DND-41 (cell line): ENCODE results near the gene ECT2L.

Experiments
- ATAC-seq: fragments of 200-7000 bp; cut with Tn5 transposase; 3 replicates; pipeline ENCODE4 v1.9.1; 2021; ENCODE audit warnings: low read depth; ENCODE audit not compliant: insufficient read depth
- DNase-seq: peaks from one replicate; pipeline ENCODE4 v3.0.0-alpha.2; 2020
- H2AFZ ChIP-seq: 2 replicates; pipeline ENCODE4 v1.6.0; 2012; ENCODE audit warnings: low read depth, low read length
- H3K27ac ChIP-seq: 2 replicates; pipeline ENCODE4 v1.5.1; 2012; ENCODE audit warnings: low read length, inconsistent platforms
- H3K27me3 ChIP-seq: fragments of 200-600 bp; sonication (generic); 2 replicates; pipeline ENCODE4 v1.6.0; 2012; ENCODE audit warnings: low read length, mild to moderate bottlenecking, inconsistent platforms; ENCODE audit not compliant: insufficient read depth, poor library complexity
- H3K36me3 ChIP-seq: 2 replicates; pipeline ENCODE4 v1.5.1; 2012; ENCODE audit warnings: low read length, inconsistent platforms; ENCODE audit not compliant: insufficient read depth
- H3K4me1 ChIP-seq: 2 replicates; pipeline ENCODE4 v1.5.1; 2012; ENCODE audit warnings: mild to moderate bottlenecking, low read length; ENCODE audit not compliant: insufficient read depth
- H3K4me2 ChIP-seq: 2 replicates; pipeline ENCODE4 v1.6.0; 2012; ENCODE audit warnings: mild to moderate bottlenecking, moderate library complexity, low read length, inconsistent platforms; ENCODE audit not compliant: insufficient read depth
- H3K4me3 ChIP-seq, 2 experiments: fragments of 200-600 bp in 1 of 2; shearing (Covaris generic) in 1 of 2; 2 replicates each; pipeline ENCODE4 v1.5.1; 2012 to 2016; ENCODE audit warnings: inconsistent platforms in 2 of 2, low read length in 2 of 2, mild to moderate bottlenecking in 2 of 2, low read depth in 1 of 2, moderate library complexity in 1 of 2
- H3K79me2 ChIP-seq: 2 replicates; pipeline ENCODE4 v1.6.0; 2012; ENCODE audit warnings: low read length, inconsistent platforms; ENCODE audit not compliant: insufficient read depth
- H3K9ac ChIP-seq: 2 replicates; pipeline ENCODE4 v1.6.0; 2012; ENCODE audit warnings: low read depth, mild to moderate bottlenecking, inconsistent platforms, low read length, moderate library complexity
- H3K9me3 ChIP-seq: 2 replicates; pipeline ENCODE4 v1.5.1; 2012; ENCODE audit warnings: low read length, moderate library complexity, mild to moderate bottlenecking, inconsistent platforms; ENCODE audit not compliant: insufficient read depth, severe bottlenecking
- H4K20me1 ChIP-seq: 2 replicates; pipeline ENCODE4 v1.6.0; 2012; ENCODE audit warnings: low read length; ENCODE audit not compliant: insufficient read depth
- EZH2 ChIP-seq: IDR thresholded peaks from 3 replicates; pipeline ENCODE4 v1.6.1; 2012; ENCODE audit warnings: borderline replicate concordance, low read depth, mild to moderate bottlenecking, moderate library complexity, low read length, inconsistent platforms; ENCODE audit not compliant: severe bottlenecking
- TF ChIP-seq, protein P1 (sequence below): IDR thresholded peaks from 2 replicates; pipeline ENCODE4 v1.5.1; 2012; ENCODE audit warnings: borderline replicate concordance, low read length, moderate library complexity, mild to moderate bottlenecking; ENCODE audit not compliant: poor library complexity, severe bottlenecking; ENCODE audit errors: extremely low read depth

The ECT2L gene

DNA sequence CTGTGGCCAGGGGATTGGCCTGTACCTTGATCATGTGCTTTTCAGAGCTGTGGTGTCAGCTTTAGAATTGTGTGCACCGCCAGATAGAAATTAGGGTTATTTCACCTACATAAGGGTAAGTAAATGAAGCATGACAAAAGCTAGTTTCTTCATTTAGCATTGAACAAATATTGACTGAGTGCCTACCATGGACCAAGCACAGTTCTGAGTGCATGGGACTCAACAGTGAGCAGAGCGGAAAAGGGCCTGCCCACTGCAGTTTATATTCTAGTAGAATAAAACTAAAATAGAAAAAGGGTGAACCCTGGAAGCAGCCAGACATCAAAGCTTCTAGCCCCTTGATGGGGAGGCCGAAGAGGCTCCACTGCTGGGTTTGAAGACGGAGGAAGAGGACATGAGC, 25.6 kb downstream of the ECT2L start:
- Histone ChIP-seq H2AFZ (no peak overlapping the region), H3K4me3 (no peak overlapping the region)
- TF ChIP-seq, protein P1, sequence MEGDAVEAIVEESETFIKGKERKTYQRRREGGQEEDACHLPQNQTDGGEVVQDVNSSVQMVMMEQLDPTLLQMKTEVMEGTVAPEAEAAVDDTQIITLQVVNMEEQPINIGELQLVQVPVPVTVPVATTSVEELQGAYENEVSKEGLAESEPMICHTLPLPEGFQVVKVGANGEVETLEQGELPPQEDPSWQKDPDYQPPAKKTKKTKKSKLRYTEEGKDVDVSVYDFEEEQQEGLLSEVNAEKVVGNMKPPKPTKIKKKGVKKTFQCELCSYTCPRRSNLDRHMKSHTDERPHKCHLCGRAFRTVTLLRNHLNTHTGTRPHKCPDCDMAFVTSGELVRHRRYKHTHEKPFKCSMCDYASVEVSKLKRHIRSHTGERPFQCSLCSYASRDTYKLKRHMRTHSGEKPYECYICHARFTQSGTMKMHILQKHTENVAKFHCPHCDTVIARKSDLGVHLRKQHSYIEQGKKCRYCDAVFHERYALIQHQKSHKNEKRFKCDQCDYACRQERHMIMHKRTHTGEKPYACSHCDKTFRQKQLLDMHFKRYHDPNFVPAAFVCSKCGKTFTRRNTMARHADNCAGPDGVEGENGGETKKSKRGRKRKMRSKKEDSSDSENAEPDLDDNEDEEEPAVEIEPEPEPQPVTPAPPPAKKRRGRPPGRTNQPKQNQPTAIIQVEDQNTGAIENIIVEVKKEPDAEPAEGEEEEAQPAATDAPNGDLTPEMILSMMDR, result no peak
- TF ChIP-seq EZH2, result no peak

DNA sequence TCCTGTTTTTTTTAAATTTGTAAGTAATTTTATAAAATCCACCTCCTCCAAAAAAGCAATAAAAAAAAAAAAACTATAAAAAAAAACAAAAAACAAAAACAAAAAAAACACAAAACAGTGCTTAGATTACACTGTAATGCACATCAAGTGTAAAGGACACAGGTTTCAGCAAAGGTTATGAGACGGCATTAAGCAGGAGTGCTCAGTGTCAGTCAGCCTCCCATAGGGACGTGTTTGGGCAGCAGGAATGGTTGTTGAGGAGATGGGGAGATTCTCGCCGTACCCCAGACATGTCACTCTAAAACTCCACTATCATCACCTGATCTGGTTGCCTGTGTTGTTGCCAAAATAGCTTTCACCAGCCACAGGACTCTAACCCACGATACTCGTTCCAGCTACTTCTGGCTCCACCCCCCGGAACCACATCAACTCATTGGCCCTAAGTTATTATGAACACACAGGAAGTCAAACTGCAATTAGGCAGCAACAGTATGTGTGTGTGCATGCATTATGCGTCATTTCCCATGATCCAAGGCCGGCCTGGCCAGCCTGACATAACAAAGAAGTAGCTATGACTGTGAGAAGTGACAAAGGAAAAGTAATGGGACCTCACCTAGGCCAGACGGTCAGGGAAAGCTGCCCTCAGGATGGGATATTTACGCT, 28.7 kb downstream of the ECT2L start:
- Histone ChIP-seq H3K36me3 (no peaks in the 10 kb centered on the region), H3K27me3 (no peaks in the 10 kb centered on the region), H3K4me1 (peaks cover 7% of the 10 kb centered on the region), H3K27ac (no peak overlapping the region), H4K20me1 (no peaks in the 10 kb centered on the region), H3K4me2 (no peak overlapping the region), H3K9me3 (no peaks in the 10 kb centered on the region), H3K4me3 (no peak overlapping the region), H3K79me2 (no peaks in the 10 kb centered on the region), H3K9ac (no peak overlapping the region), H2AFZ (peak overlapping the region; percentile 21)
- TF ChIP-seq, protein P1, result no peak
- no peak for TF ChIP-seq EZH2
- peak; percentile 92 for ATAC-seq
- peak; percentile 53 for DNase-seq

More for the DNA sequence above, 25.6 kb downstream of the ECT2L start:
- no peaks in the 10 kb centered on the region for H3K27me3 ChIP-seq
- H3K9me3 ChIP-seq, result no peaks in the 10 kb centered on the region
- H3K4me2 ChIP-seq, result no peak overlapping the region
- ATAC-seq (no peak), DNase-seq (no peak)
- H3K4me1 ChIP-seq, result peaks cover 7% of the 10 kb centered on the region
- H3K9ac ChIP-seq, result no peak overlapping the region
- H3K36me3 ChIP-seq, result no peaks in the 10 kb centered on the region
- H3K27ac ChIP-seq, result no peak overlapping the region
- no peaks in the 10 kb centered on the region for H4K20me1 ChIP-seq
- no peaks in the 10 kb centered on the region for H3K79me2 ChIP-seq

DNA sequence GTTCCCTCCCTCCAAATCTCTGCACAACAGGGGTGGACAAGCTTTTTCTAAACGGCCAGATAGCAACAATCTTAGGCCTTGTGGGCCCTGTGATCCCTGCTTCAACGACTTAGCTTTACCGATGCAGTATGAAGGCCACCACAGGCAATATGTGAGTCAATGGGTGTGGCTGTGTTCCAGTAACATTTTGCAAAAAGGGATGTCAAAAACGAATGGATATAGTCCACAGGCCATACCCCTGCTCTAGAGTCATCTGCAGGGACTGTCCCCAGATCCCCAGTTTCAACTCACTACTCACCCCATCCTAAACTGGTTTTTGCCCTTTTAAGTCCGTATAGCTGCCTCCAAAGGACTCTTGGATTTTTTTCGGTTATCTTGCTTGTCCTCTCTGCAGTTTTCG, 34.4 kb downstream of the ECT2L start:
- Histone ChIP-seq H3K4me1 (no peaks in the 10 kb centered on the region), H2AFZ (0 out of 2 replicates have a peak overlapping the region, but pooled peaks have one; percentile 33), H4K20me1 (no peaks in the 10 kb centered on the region), H3K4me3 (no peak overlapping the region), H3K4me2 (no peak overlapping the region), H3K9ac (no peak overlapping the region), H3K9me3 (no peaks in the 10 kb centered on the region), H3K27ac (no peak overlapping the region), H3K79me2 (no peaks in the 10 kb centered on the region), H3K36me3 (no peaks in the 10 kb centered on the region), H3K27me3 (no peaks in the 10 kb centered on the region)
- no peak for TF ChIP-seq EZH2
- TF ChIP-seq, protein P1, result no peak
- ATAC-seq (no peak), DNase-seq (no peak)
